GM21723 (cell line): ENCODE measurements around the gene FAM228B.
"Not testable (repeated sequence)": the region's sequence is repeated elsewhere in the genome, so short reads cannot be mapped to it uniquely, and the experiment has no call there.

Experiments
- ATAC-seq: cut with Tn5 transposase; IDR thresholded peaks from one replicate; pipeline ENCODE4 v1.9.1; 2021; ENCODE audit warnings: mild to moderate bottlenecking, moderate library complexity; ENCODE audit not compliant: unreplicated experiment

FAM228B gene

GRCh38 chr2:24123195-24123921, at the start of gene FAM228B, which contains the start of gene PFN4:
TSS of gene FAM228B (plus strand) at chr2:24123469. CDS start at chr2:24124362, 893 bp downstream.
TSS of gene PFN4 (minus strand) at chr2:24123334. CDS start at chr2:24122535, 799 bp downstream.
- ATAC-seq, result peak; percentile 91

- ATAC-seq, result no peak
These were observed 49.5 kb upstream of the FAM228B start for GRCh38 chr2:24073816-24074215.

DNA sequence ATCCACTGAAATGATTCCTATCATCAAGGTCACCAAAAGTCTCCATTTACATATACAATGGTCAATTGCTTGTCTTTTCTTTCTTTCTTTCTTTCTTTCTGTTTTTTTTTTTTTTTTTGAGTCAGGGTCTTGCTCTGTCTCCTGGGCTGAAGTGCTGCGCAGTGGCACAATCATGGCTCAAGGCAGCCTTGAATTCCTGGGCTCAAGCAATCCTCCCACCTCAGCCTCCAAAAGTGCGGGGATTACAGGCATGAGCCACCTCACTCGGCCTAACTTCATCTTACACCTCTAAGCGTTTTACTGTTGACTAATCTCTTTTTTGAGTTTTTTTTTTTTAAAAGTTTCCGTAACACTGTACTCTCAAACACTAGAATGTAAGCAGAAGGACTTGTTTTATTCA, 48.0 kb upstream of the FAM228B start:
- ATAC-seq, result no peak

GRCh38 chr2:24075915-24076848, 47.1 kb upstream of the FAM228B start, which contains the start of gene SF3B6:
TSS of gene SF3B6 (minus strand) at chr2:24076326. CDS start at chr2:24076229, 97 bp downstream.
- peak; percentile 97 for ATAC-seq

DNA sequence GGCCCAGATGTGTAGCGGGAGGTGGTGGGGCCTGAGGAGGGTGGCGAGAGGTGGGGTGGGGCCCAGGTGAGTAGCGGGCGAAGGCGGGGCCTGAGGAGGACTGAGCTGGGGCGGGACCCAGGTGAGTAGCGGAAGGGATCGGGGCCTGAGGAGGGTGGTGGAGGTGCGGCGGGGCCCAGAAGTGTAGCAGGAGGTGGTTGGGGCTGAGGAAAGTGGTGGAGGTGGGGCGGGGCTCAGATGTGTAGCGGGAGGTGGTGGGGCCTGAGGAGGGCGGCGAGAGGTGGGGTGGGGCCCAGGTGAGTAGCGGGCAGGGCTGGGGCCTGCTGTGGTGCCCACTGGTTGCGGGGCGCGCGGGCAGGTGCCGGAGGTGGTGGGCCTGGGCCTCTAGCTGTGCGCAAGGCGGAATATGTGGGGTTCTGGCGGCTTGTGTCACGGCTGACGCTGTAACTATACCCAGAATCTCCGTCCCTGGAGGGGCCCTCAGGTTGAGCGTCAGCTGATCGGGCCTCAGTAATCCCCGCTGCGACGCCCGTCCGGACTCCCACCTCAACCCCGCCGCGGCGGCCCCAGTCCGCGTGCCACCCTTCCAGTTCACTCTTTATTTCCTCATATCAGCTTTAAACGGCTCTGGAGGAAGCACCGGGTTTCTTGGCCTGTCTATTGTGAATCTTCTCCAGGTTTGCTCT, 46.3 kb upstream of the FAM228B start:
- ATAC-seq, result peak; percentile 4

DNA sequence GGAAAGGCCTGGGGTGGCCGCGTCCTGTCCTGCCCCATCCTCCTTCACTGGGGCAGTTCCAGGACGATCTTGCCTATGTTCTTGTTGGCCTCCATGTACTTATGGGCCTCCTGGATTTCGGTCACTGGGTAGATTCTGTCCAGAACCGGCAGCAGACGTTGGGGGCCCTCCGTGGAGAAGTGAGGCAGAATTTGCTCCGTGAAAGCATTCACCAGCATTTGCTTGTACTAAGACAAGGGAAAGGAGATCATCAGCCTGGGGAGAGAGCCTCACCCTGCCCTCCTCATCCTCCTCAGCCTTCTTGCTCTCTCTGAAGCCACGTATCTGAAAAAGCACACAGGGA, 45.8 kb upstream of the FAM228B start:
- no peak for ATAC-seq

- no peak for ATAC-seq
These were observed 45.4 kb upstream of the FAM228B start for GRCh38 chr2:24077879-24078278.

- ATAC-seq, result no peak
These were observed 42.6 kb upstream of the FAM228B start for GRCh38 chr2:24080701-24081100.

GRCh38 chr2:24082787-24083566, 40.3 kb upstream of the FAM228B start:
- no peak for ATAC-seq

- peak; percentile 75 for ATAC-seq
These were observed 39.5 kb upstream of the FAM228B start for GRCh38 chr2:24083567-24084385.

GRCh38 chr2:24084386-24085199, 38.7 kb upstream of the FAM228B start, which contains the start of gene TP53I3:
TSS of gene TP53I3 (minus strand) at chr2:24084834. CDS start at chr2:24084326, 508 bp downstream.
- peak; percentile 89 for ATAC-seq

GRCh38 chr2:24085200-24085489, 38.1 kb upstream of the FAM228B start:
- ATAC-seq, result no peak

GRCh38 chr2:24086241-24086640, 37.0 kb upstream of the FAM228B start:
- no peak for ATAC-seq

GRCh38 chr2:24087032-24087431, 36.2 kb upstream of the FAM228B start:
- ATAC-seq, result no peak

DNA sequence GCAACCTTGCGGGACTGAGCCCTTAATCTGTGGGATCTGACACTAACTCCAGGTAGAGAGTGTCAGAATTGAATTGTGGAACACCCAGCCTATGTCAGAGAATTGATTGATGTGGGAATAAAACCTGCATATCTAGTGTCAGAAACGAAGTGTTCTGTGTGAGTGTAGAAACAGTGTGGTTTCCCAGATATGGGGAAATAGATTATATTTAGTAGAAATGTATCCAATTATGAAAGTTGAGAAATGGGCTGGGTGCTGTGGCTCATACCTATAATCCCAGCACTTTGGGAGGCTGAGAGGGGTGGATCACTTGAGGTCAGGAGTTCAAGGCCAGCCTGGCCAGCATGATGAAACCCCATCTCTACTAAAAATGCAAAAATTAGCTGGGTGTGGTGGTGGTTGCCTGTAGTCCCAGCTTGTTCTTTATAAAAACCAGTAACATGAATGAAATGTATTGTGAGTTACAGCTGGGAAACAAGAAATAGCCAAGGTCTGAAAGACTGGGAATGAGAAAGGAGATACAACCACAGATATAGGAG, 34.4 kb upstream of the FAM228B start:
- no peak for ATAC-seq

DNA sequence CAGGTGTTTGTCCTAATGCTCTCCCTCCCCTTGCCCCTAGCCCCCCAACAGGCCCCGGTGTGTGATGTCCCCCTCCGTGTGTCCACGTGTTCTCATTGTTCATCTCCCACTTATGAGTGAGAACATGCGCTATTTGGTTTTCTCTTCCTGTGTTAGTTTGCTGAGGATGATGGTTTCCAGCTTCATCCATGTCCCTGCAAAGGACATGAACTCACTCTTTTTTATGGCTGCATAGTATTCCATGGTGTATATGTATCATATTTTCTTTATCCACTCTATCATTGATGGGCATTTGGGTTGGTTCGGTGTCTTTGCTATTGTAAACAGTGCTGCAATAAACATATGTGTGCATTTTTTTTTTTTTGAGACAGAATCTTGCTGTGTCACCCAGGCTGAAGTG, 30.0 kb upstream of the FAM228B start:
- not testable (repeated sequence) for ATAC-seq

- ATAC-seq, result not testable (repeated sequence)
These were observed 28.0 kb upstream of the FAM228B start for GRCh38 chr2:24095171-24095677.

DNA sequence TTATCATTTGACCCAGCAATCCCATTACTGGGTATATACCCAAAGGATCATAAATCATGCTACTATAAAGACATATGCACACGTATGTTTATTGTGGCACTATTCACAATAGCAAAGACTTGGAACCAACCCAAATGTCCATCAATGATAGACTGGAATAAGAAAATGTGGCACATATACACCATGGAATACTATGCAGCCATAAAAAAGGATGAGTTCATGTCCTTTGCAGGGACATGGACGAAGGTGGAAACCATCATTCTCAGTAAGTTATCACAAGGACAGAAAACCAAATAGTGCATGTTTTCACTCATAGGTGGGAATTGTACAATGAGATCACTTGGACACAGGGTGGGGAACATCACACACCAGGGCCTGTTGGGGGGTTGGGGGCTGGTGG, 22.5 kb upstream of the FAM228B start:
- ATAC-seq, result not testable (repeated sequence)
